Measurements from ENCODE around the gene AQP5. TPM values are rescaled to one million over a fixed set of nuclear protein-coding genes. Genes with fewer than 3 reads are reported as not detected.
A peak's percentile ranks its signal among the peaks of the same experiment; 100 is the strongest.
"Not testable (repeated sequence)": the region's sequence is repeated elsewhere in the genome, so short reads cannot be mapped to it uniquely, and the experiment has no call there.

Gene AQP5
- total RNA-seq, 1 donor from 2014 or later = not detected

DNA sequence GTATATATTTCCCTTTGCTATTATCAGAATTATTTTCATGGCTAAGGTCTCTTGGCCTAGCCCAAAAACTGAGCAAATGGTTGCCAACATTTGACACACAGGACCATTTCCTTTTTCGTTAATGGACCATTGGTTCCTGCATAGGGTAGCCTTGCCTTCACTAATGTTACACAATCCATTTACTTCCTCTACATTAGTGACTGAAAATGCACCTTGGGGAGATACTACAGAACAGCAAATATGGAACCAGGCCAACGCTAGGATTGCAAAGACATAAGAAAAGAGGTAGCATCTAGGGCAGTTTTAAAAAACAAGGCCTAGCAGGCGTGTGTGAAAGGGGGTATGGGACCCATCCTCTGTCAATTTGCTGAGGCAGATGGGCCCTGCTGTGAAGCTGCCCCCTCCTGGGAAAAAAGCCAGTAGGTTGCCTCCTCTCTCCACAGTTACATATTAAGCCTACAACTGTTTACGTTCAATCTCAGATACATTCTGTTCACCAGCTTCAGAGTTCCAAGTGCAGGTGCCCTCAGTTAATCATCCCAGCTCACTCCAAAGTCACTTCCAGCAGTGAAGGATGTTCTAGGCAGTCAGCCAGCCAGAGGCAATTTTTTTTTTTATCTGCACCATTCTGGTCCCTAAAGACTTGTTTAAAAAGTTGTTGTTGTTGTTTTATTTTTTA lies 26.1 kb downstream of the AQP5 start:
- no peak for TF ChIP-seq CTCF (IDR thresholded peaks at IDR 0.05; ENCODE audit: partially characterized antibody, unreplicated experiment)
- DNase-seq = peak; percentile 60
- peak overlapping the region; percentile 86 for H3K27ac Mint-ChIP-seq (ENCODE audit: unreplicated experiment)

GRCh38 chr12:49989400-49989799 lies 27.7 kb downstream of the AQP5 start:
- H3K36me3 Mint-ChIP-seq (ENCODE audit: unreplicated experiment); DNase-seq; H3K4me3 Mint-ChIP-seq (ENCODE audit: unreplicated experiment); H3K9me3 Mint-ChIP-seq (ENCODE audit: unreplicated experiment); H3K27me3 Mint-ChIP-seq (ENCODE audit: unreplicated experiment): not testable (repeated sequence)
- Mint-ChIP-seq H3K4me1 (ENCODE audit: low read depth, unreplicated experiment) (peaks cover 41% of the 10 kb centered on the region), H3K27ac (ENCODE audit: unreplicated experiment) (peak overlapping the region; percentile 41)

More for the DNA sequence above, 26.1 kb downstream of the AQP5 start:
- Mint-ChIP-seq H3K9me3 (ENCODE audit: unreplicated experiment) (peaks cover 10% of the 10 kb centered on the region), H3K36me3 (ENCODE audit: unreplicated experiment) (no peaks in the 10 kb centered on the region), H3K4me3 (ENCODE audit: unreplicated experiment) (peak overlapping the region; percentile 52), H3K4me1 (ENCODE audit: low read depth, unreplicated experiment) (peaks cover 53% of the 10 kb centered on the region), H3K27me3 (ENCODE audit: unreplicated experiment) (peaks cover 8% of the 10 kb centered on the region)

DNA sequence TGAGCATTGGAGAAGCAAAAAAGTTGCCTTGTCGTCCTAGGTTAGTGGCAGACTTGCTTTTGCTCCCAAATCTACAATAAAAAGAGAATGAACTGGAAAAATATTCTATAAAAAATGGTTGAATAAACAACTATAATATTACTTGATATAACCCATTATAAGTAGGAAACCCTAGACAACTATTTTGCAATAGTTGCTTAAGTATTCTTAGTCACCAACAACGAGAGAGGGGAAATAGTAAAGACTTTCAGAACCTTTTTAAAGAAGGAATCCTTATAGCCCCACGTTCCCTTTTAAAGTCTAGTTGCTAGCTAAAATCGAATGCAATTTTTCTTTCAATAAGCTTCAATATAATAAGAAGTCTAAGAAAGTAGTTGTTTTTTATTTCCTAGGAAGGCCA lies 28.6 kb downstream of the AQP5 start:
- no peak overlapping the region for H3K27ac Mint-ChIP-seq (ENCODE audit: unreplicated experiment)
- H3K27me3 Mint-ChIP-seq (ENCODE audit: unreplicated experiment) = peaks cover 5% of the 10 kb centered on the region
- H3K36me3 Mint-ChIP-seq (ENCODE audit: unreplicated experiment) = no peaks in the 10 kb centered on the region
- H3K9me3 Mint-ChIP-seq (ENCODE audit: unreplicated experiment) = peaks cover 8% of the 10 kb centered on the region
- H3K4me1 Mint-ChIP-seq (ENCODE audit: low read depth, unreplicated experiment) = peaks cover 33% of the 10 kb centered on the region
- no peak for TF ChIP-seq CTCF (IDR thresholded peaks at IDR 0.05; ENCODE audit: partially characterized antibody, unreplicated experiment)
- no peak overlapping the region for H3K4me3 Mint-ChIP-seq (ENCODE audit: unreplicated experiment)
- DNase-seq = no peak

DNA sequence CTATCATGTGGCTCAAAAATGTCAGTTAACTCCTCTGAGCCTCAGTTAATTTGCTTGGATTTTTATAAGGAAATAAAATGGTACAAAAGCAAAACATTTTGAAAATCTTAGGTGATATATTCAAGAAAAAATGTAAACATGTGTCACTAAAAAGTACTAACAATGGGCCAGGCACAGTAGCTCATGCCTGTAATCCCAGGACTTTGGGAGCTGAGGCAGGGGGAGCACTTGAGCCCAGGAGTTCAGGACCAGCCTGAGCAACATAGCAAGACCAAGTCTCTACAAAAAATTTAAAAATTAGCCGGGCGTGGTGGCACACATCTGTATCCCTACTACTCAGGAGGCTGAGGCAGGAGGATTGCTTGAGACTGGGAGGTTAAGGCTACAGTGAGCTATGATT lies 36.8 kb downstream of the AQP5 start:
- Mint-ChIP-seq H3K4me1 (ENCODE audit: low read depth, unreplicated experiment) (no peaks in the 10 kb centered on the region), H3K4me3 (ENCODE audit: unreplicated experiment) (no peak overlapping the region), H3K36me3 (ENCODE audit: unreplicated experiment) (no peaks in the 10 kb centered on the region), H3K27ac (ENCODE audit: unreplicated experiment) (no peak overlapping the region), H3K27me3 (ENCODE audit: unreplicated experiment) (no peaks in the 10 kb centered on the region), H3K9me3 (ENCODE audit: unreplicated experiment) (no peaks in the 10 kb centered on the region)
- no peak for DNase-seq
- TF ChIP-seq CTCF (IDR thresholded peaks at IDR 0.05; ENCODE audit: partially characterized antibody, unreplicated experiment) = no peak

DNA sequence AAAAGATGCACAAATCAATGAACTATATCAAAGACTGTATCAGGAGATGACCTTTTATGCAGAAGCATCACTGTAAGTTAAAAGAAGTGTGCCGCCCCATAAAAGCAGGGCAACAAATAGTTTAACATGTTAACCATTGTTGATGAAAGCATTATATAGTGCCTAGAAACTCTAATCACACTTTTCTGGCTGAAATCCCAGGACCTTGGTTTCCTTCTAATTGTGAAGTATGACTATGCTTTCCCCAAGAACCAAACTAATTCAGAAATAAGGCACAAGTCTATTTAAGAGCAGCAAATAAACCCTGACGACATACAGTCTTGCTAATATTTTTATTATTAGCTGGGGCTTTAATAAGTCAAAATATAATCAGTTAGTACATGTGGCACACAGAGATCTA lies 41.9 kb downstream of the AQP5 start:
- Mint-ChIP-seq H3K9me3 (ENCODE audit: unreplicated experiment) (peaks cover 2% of the 10 kb centered on the region), H3K27me3 (ENCODE audit: unreplicated experiment) (peaks cover 2% of the 10 kb centered on the region), H3K36me3 (ENCODE audit: unreplicated experiment) (no peaks in the 10 kb centered on the region), H3K4me1 (ENCODE audit: low read depth, unreplicated experiment) (peaks cover 24% of the 10 kb centered on the region), H3K27ac (ENCODE audit: unreplicated experiment) (no peak overlapping the region), H3K4me3 (ENCODE audit: unreplicated experiment) (no peak overlapping the region)
- no peak for DNase-seq
- no peak for TF ChIP-seq CTCF (IDR thresholded peaks at IDR 0.05; ENCODE audit: partially characterized antibody, unreplicated experiment)
